Fibroblast of skin of left biceps (primary cell): Measurements from ENCODE around the gene TGM5.
"Not testable (repeated sequence)": the region's sequence is repeated elsewhere in the genome, so short reads cannot be mapped to it uniquely, and the experiment has no call there.

ENCODE experiments used
- DNase-seq, 2 experiments: peaks; one replicate each; pipeline ENCODE4 v3.0.0-alpha.2; 2013; ENCODE audit warnings: low read depth in 2 of 2

Gene TGM5

DNA sequence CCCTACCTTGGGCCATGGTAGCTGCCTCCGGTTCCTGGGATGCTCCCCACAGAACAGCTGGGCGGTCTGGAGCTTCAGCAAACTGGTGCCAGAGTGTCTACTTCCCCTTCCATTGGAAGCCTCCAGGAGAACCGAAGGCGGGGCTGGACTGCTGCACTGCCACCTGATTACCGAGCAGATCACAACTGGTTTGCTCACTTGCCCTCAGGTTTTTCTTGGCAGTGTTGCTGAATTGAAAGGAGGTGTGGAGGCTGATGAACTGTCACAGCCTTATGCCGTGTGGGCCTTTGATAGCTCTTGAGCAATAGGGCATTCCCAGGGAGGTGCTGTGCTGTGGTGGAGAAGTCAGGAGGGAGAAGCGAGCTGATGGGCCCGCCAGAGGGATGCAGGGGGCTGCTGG is at the start of gene TGM5:
TSS of gene TGM5 (minus strand) at position 95 of the 400 bp plus-strand sequence. CDS start at position 16, 79 bp downstream.
- DNase-seq = no peak

DNA sequence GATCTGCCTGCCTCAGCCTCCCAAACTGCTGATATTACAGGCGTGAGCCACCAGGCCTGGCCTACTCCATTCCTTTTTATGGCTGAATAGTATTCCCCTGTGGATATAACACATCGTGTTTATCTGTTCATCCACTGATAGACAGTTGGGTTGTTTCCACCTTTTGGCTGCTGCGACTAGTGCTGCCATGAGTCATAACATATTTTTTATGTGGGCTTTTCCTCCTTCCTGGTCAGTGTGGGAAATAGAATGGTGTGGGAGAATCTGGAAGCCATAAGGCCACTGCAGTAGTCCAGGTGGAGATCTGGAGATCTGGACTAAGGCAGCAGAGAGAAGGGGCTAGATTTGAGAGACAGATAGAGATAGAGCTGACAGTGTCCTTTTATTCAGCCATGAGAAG is 47.4 kb upstream of the TGM5 start:
- no peak for DNase-seq

DNA sequence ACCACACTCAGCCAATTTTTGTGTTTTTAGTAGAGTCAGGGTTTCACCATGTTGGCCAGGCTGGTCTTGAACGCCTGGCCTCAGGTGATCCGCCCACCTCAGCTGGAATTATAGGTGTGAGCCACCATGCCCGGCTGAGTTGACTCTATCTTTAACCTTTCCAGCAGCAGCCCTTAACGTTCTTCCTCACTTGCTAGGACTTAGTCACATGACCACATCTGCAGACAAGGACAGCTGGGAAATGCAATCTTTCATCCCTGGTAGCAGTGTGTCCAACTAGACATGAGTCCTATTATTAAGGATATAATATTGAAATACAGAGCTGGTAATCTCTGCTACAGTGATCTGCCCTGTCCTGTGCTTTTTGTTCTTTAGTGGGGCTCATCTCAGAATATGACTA is 45.6 kb upstream of the TGM5 start:
- no peak for DNase-seq

DNA sequence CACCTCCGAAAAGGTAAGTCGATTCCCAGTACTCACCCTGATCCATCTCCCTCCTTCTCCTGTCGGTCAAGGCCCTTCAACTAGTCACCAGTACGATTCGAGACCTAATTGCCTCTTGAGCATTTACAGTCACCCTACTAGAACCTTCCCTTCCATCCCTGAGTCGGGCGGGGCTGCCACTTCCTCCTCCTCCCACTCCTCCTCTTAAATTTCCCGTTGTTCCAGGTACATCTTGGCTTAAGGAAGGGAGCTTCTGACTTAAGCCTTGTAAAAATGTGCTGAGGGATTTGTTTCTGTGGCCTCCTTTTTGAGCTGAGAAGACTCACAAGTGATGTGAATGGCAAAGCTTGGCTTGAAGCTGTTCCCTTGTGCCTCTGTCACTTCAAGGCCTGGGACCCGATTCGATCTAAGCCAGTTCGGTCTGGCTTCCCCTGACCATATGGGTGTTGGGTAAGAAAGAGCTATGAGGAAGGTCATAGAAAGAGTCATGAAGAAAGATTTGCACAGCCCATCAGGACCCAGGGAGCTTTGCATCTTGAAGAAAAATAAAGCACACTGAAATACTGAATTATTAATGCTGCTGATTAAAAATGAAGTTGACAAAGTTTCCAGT is 35.6 kb upstream of the TGM5 start, which contains the start of gene TGM7:
TSS of gene TGM7 (minus strand) at position 51 of the 613 bp plus-strand sequence.
- no peak for DNase-seq

GRCh38 chr15:43299884-43300283 is 33.2 kb upstream of the TGM5 start:
- no peak for DNase-seq

- DNase-seq = no peak
These were observed 32.7 kb upstream of the TGM5 start for GRCh38 chr15:43299411-43299810.

GRCh38 chr15:43294091-43294706 is 27.5 kb upstream of the TGM5 start:
- no peak for DNase-seq

GRCh38 chr15:43293432-43293831 is 26.7 kb upstream of the TGM5 start:
- no peak for DNase-seq

DNA sequence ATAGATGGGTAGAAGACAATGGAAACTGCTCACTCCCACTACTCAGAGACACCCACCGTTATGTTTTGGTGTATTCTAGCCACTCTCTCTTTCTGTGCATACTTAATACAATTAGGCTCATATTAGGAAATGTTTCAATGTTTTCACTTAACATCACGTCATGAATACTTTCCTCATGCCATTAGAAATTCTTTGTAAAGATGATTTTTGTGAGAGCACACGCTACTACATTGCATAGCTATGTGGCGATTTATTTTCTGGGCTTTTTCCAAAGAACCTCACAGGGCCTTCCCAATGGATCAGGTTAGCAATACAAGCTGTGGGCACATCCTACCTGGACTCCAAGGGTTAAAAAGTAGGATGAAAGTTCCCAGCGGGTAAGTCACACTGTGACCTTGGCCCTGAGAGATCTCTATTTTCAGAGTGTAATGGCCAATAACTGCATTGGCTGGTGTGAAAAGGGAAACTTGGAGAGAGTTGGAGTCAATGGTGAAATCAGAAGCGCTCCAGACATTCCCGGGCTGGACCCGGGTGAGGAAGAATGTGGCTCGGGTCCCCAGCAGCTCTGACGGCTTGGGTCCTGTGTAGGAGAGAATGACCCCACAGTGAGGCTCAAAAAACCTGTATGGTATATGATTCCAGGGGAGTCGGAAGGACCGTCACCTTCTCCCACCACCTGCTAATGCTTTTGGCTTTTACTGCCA is 25.8 kb upstream of the TGM5 start:
- peak; percentile 45 to 49 for DNase-seq

GRCh38 chr15:43289656-43290055 is 22.9 kb upstream of the TGM5 start:
- not testable (repeated sequence) for DNase-seq

DNA sequence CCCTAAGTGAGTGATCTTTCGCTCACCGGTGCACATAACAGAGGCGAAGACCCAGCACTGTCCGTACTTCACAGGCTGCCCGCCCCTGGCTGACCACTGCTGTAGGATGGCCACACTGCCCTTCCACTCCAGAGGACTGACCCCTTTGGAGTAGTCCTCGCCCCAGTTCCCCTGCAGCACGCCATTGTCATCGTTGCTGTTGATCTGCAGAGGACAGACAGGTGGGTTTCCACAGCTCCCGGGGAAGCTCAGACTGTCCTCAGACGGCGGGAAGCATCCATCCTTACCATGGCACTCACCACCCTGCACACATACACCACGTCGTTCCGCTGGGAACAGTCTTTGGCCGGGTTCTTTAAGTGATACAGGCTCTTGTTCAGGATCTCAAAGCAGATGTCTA is 20.5 kb upstream of the TGM5 start:
- DNase-seq = no peak

DNA sequence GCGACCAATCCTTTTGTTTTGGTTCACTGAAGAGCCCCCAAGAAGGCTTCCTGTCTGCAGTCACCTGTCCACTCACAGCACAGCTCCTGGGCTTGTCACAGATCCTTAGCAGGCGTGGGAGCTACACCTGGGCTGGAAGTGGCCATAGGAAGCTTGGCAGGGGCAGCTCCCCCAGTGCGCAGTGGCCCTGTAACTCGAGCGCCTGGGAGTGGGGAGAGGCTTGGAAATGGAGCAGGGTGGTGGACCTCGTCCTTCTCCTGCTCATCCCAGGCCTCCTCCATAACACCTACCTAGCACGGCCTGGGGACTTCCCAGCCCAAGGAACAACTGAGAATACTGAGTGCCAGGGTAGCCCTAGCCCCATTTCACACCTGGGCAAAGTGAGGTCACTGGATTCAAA is 19.3 kb upstream of the TGM5 start:
- DNase-seq = no peak

GRCh38 chr15:43285609-43286037 is 18.9 kb upstream of the TGM5 start:
- DNase-seq = peak; percentile 13 to 28

DNA sequence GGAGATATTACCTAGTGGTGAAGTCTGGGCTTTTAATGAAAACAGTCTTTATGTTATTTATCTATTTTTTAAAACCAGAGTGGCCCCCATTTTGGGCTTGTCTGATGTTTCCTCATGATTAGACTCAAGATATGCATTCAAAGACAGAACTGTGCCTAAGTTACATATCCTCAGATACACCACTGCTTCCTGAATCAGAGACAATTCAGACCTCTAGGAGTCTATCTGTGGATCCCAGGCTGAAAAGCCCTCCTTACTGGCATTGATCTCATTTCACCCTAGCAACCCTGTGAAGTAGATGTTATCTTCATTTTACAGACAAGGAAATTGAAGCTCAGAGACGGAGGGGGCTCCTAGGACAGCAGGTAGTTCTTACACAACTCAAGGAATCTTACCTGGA is 16.8 kb upstream of the TGM5 start:
- no peak for DNase-seq

DNA sequence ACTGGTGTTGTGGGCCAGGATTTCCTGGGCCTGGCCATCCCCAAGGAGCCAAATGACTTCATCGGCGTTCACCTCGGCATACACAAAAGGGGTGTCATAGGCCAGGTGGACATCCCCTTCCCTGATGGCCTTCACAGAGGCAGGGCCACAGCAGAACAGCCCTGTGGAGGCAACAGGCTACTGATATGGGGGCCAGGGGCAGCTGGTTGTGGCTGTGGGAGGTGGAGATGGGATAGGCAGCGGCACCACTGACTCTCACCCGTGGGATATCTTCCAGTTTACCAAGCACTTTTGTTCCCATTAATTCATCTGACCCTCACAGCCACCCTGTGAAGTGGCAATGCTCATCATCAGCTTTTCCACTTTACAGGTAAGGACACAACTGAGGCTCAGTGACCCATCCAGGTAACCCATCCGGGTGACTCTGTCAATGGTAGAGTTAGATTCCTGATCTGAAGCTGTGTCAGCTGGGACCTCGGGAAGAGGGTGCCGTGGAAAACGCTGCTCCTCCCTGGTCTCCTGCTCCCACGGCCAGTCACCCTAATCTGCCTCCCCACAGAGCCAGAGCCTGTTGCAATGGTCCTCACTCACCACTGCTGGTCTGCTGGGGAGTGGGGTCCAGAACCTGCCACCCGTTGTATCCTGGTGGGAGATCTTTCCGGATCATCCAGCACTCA is 15.3 kb upstream of the TGM5 start:
- no peak for DNase-seq

DNA sequence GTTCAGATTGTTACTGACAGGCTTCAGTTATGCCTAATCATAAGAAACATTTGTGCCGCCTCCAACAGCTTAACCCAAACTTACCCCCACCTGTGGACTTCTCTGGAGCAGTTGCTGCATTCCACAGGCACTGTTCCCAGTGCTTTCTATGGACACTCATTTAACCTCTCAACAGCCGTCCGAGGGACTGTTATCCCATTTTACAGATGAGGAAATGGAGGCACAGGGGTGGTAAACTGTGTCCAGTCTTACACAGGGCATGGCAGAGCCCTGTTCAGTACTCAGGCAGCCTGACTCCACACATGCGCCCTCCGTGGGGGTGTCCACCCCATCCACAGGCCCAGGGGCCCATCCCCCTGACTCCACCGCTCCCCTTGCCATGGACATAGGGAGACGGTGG is 14.3 kb upstream of the TGM5 start:
- DNase-seq = no peak

GRCh38 chr15:43279496-43279895 is 12.8 kb upstream of the TGM5 start:
- DNase-seq = no peak

GRCh38 chr15:43278869-43279268 is 12.1 kb upstream of the TGM5 start:
- DNase-seq = no peak

- DNase-seq = no peak
These were observed 11.2 kb upstream of the TGM5 start for GRCh38 chr15:43277901-43278300.

GRCh38 chr15:43277231-43277823 is 10.6 kb upstream of the TGM5 start:
- DNase-seq = no peak

DNA sequence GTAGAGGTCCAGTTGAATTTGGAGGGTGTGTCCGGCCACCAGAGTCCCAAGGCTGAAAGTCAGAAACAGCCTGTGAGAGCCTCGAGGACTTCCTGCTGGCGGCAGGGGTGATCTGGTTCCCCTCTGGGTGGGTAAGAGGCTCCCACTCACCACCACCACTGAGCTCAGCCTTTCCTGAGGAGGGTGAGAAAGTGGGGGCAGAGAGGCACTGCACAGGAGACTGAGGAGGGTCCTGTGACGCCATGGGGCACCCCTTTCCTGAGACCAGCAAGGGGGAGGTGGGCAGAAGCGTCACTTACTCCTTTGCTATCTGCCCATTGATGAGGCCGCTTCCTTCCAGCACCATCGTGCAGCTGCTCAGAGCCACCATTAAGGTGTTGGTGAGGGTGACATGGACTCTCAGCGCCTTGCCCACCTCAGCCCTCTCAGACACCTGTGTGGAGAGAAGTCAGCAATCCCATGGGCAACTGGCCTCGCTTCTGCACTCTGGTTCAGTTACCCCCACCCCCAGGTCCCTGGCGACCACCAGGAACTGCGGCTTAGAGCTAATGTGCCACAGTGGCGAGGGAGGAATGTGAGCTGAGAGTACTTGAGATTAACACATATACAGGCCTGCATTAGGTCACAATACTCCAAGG is 10.0 kb upstream of the TGM5 start:
- DNase-seq = no peak
